ENCODE measurements around the gene TFAP2A.

TFAP2A gene

GRCh38 chr6:10412461-10413261 lies 2.2 kb downstream of the TFAP2A start:
- peak; percentile 63 for DNase-seq

- peak; percentile 73 for DNase-seq
These were observed 2.9 kb downstream of the TFAP2A start for GRCh38 chr6:10411971-10412460.

GRCh38 chr6:10411131-10411970 lies 3.5 kb downstream of the TFAP2A start:
- DNase-seq = no peak

GRCh38 chr6:10410207-10411050 lies 4.4 kb downstream of the TFAP2A start:
- DNase-seq = no peak

GRCh38 chr6:10409731-10410206 lies 5.1 kb downstream of the TFAP2A start:
- DNase-seq = no peak

GRCh38 chr6:10409233-10409721 lies 5.6 kb downstream of the TFAP2A start:
- DNase-seq = no peak

- no peak for DNase-seq
These were observed 6.4 kb downstream of the TFAP2A start for GRCh38 chr6:10408457-10408856.

- no peak for DNase-seq
These were observed 7.2 kb downstream of the TFAP2A start for GRCh38 chr6:10407674-10408054.

- DNase-seq = no peak
These were observed 7.7 kb downstream of the TFAP2A start for GRCh38 chr6:10407018-10407673.

GRCh38 chr6:10406556-10406955 lies 8.3 kb downstream of the TFAP2A start:
- DNase-seq = no peak

GRCh38 chr6:10405513-10405900 lies 9.4 kb downstream of the TFAP2A start:
- DNase-seq = no peak

GRCh38 chr6:10404799-10405512 lies 9.9 kb downstream of the TFAP2A start:
- no peak for DNase-seq

- DNase-seq = peak; percentile 89
These were observed 10.6 kb downstream of the TFAP2A start for GRCh38 chr6:10404107-10404798.

GRCh38 chr6:10403385-10404106 lies 11.3 kb downstream of the TFAP2A start:
- DNase-seq = no peak

GRCh38 chr6:10402648-10403311 lies 12.1 kb downstream of the TFAP2A start:
- DNase-seq = no peak

GRCh38 chr6:10401632-10402223 lies 13.1 kb downstream of the TFAP2A start:
- DNase-seq = no peak

GRCh38 chr6:10401004-10401536 lies 13.8 kb downstream of the TFAP2A start:
- no peak for DNase-seq

- DNase-seq = no peak
These were observed 14.5 kb downstream of the TFAP2A start for GRCh38 chr6:10400330-10400729.

- no peak for DNase-seq
These were observed 15.4 kb downstream of the TFAP2A start for GRCh38 chr6:10399451-10399850.
